Measurements from ENCODE around the gene FIS1.
"Not testable (repeated sequence)": the region's sequence is repeated elsewhere in the genome, so short reads cannot be mapped to it uniquely, and the experiment has no call there.

FIS1 gene

GRCh38 chr7:101207459-101207858 is 37.4 kb downstream of the FIS1 start:
- in situ Hi-C loops (cut with MboI; ENCODE audit: low sequenced_read_pairs): no loop called here

- in situ Hi-C loops (cut with MboI; ENCODE audit: low sequenced_read_pairs): no loop called here
Observed at GRCh38 chr7:101206665-101207042, 38.2 kb downstream of the FIS1 start.

- in situ Hi-C loops (cut with MboI; ENCODE audit: low sequenced_read_pairs): no loop called here
Observed at GRCh38 chr7:101205901-101206664, 38.8 kb downstream of the FIS1 start.

GRCh38 chr7:101203740-101204738 is 40.8 kb downstream of the FIS1 start:
- in situ Hi-C loops (cut with MboI; ENCODE audit: low sequenced_read_pairs): not testable (repeated sequence)

GRCh38 chr7:101202603-101202918 is 42.3 kb downstream of the FIS1 start:
- in situ Hi-C loops (cut with MboI; ENCODE audit: low sequenced_read_pairs): no loop called here

GRCh38 chr7:101201695-101202602 is 42.9 kb downstream of the FIS1 start:
- in situ Hi-C loops (cut with MboI; ENCODE audit: low sequenced_read_pairs): no loop called here

- in situ Hi-C loops (cut with MboI; ENCODE audit: low sequenced_read_pairs): no loop called here
Observed at GRCh38 chr7:101200862-101201599, 43.9 kb downstream of the FIS1 start, which contains the start of gene MOGAT3. Gene MOGAT3 (minus strand): TSS chr7:101201036. CDS start chr7:101200854, 182 bp downstream.

- in situ Hi-C loops (cut with MboI; ENCODE audit: low sequenced_read_pairs): no loop called here
Observed at GRCh38 chr7:101200504-101200861, 44.4 kb downstream of the FIS1 start.

GRCh38 chr7:101199522-101199921 is 45.4 kb downstream of the FIS1 start:
- in situ Hi-C loops (cut with MboI; ENCODE audit: low sequenced_read_pairs): not testable (repeated sequence)

GRCh38 chr7:101198476-101198875 is 46.4 kb downstream of the FIS1 start:
- in situ Hi-C loops (cut with MboI; ENCODE audit: low sequenced_read_pairs): no loop called here

- in situ Hi-C loops (cut with MboI; ENCODE audit: low sequenced_read_pairs): no loop called here
Observed at GRCh38 chr7:101197991-101198390, 46.9 kb downstream of the FIS1 start.

GRCh38 chr7:101195884-101196283 is 49.0 kb downstream of the FIS1 start:
- in situ Hi-C loops (cut with MboI; ENCODE audit: low sequenced_read_pairs): no loop called here

Data from HL-60/S4 treated with retinoic acid at 250 ng/mL for 4 days and 3 days (cell line).